Muscle of back (tissue), 11 donors: ENCODE results near the gene GNRH2. TPM values are rescaled to one million over a fixed set of nuclear protein-coding genes. Genes with fewer than 3 reads are reported as not detected.
"Not testable (repeated sequence)": the region's sequence is repeated elsewhere in the genome, so short reads cannot be mapped to it uniquely, and the experiment has no call there.

Experiments
- DNase-seq, 3 donors: peaks; one replicate each; pipeline versions ENCODE4 v3.0.0 to v3.0.0-alpha.2; 2013
- polyA plus RNA-seq, 10 donors: library from polyadenylated mRNA; unstranded; fragments of 120-200 nt; gene quantifications; one replicate each; pipeline ENCODE4 v1.2.1, GENCODE V29; 2013; ENCODE audit not compliant: insufficient read length in 10 of 10

Gene GNRH2
- polyA plus RNA-seq, 10 donors = 0.16 to 0.46 (median 0.27) TPM; not detected in 5

GRCh38 chr20:3041854-3042409 lies 1.5 kb upstream of the GNRH2 start:
- DNase-seq = peak; percentile 34 to 68 (median 48)

GRCh38 chr20:3042625-3043024 lies 797 bp upstream of the GNRH2 start:
- DNase-seq = peak; percentile 27 to 80 (median 61)

GRCh38 chr20:3044336-3044965 lies 1.0 kb downstream of the GNRH2 start:
- peak in 1 of 3 donors; percentile 18 for DNase-seq

- peak in 1 of 3 donors; percentile 20 for DNase-seq
Measured at GRCh38 chr20:3045042-3045815, 1.8 kb downstream of the GNRH2 start.

- peak; percentile 86 to 98 (median 95) for DNase-seq
Measured at GRCh38 chr20:3045816-3046676, 2.6 kb downstream of the GNRH2 start, which contains the start of gene MRPS26. Gene MRPS26 (plus strand): TSS chr20:3046052. CDS start chr20:3046069, 17 bp downstream.

GRCh38 chr20:3046677-3047462 lies 3.4 kb downstream of the GNRH2 start:
- no peak for DNase-seq

GRCh38 chr20:3047486-3048419 lies 4.3 kb downstream of the GNRH2 start:
- DNase-seq = no peak

- DNase-seq = no peak
Measured at GRCh38 chr20:3051385-3052019, 8.1 kb downstream of the GNRH2 start.

- DNase-seq = no peak
Measured at GRCh38 chr20:3059489-3059888, 16.1 kb downstream of the GNRH2 start.

GRCh38 chr20:3064119-3064518 lies 20.7 kb downstream of the GNRH2 start:
- not testable (repeated sequence) for DNase-seq

- no peak for DNase-seq
Measured at GRCh38 chr20:3067139-3068014, 24.0 kb downstream of the GNRH2 start.

- DNase-seq = no peak
Measured at GRCh38 chr20:3068075-3068474, 24.7 kb downstream of the GNRH2 start.

- no peak for DNase-seq
Measured at GRCh38 chr20:3068986-3069900, 25.8 kb downstream of the GNRH2 start.

GRCh38 chr20:3070725-3071124 lies 27.3 kb downstream of the GNRH2 start:
- no peak for DNase-seq

GRCh38 chr20:3071266-3071609 lies 27.8 kb downstream of the GNRH2 start:
- DNase-seq = no peak

- DNase-seq = peak in 2 of 3 donors; percentile 41 to 72
Measured at GRCh38 chr20:3071610-3072529, 28.4 kb downstream of the GNRH2 start, which contains the start of gene OXT. Gene OXT (plus strand): TSS chr20:3071620. CDS start chr20:3071656, 36 bp downstream.
